Islet precursor cell (in vitro differentiated cells): ENCODE data around the gene SLC25A51.
"Not testable (repeated sequence)": the region's sequence is repeated elsewhere in the genome, so short reads cannot be mapped to it uniquely, and the experiment has no call there.

Experiments used
- DNase-seq: peaks from one replicate; pipeline ENCODE4 v3.0.0-alpha.2; 2018

Gene SLC25A51

GRCh38 chr9:37919246-37919955 is 15.5 kb upstream of the SLC25A51 start:
- peak; percentile 43 for DNase-seq

GRCh38 chr9:37918665-37919170 is 14.8 kb upstream of the SLC25A51 start:
- DNase-seq, result peak; percentile 37

DNA sequence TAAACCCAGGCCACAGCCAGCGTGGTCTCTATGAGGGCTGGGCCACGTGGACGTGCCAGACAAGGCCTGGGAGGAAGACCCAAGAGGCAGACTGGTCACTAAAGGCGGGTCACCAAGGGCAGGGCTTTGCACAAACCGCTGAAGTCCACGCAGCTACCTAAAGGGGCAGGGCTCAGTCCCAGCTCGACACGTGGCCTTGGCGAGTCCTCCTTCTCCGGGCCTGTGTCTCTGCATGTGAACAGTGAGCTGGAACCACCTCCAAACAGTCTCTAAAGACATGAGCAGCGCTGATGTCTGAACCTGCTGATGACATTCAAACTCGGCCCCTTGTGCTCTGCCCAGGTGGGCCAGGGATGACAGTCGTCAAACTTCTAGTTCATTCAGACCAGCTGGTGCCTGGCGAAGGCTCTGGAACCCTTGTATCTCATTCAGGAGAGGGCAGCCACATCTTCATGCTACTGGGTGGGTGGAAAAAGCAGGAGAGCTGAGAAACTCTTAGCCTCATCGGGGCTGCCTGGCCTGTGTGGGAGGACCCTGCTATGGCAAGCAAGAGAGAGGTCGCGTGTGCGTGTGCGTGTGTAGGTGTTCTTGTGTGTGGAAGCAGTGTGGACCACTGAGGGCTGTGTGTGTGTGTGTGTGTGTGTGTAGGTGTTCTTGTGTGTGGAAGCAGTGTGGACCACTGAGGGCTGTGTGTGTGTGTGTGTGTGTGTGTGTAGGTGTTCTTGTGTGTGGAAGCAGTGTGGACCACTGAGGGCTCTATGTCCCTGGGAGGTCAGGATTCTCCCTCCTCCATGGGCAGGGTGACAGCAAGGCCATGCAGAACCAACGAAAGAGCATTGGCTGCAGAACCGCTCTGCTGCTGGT is 14.1 kb upstream of the SLC25A51 start:
- peak; percentile 41 for DNase-seq

GRCh38 chr9:37917313-37917731 is 13.4 kb upstream of the SLC25A51 start:
- DNase-seq, result peak; percentile 32

- no peak for DNase-seq
Observed at GRCh38 chr9:37916471-37917312, 12.8 kb upstream of the SLC25A51 start.

- peak; percentile 47 for DNase-seq
Observed at GRCh38 chr9:37915911-37916470, 12.1 kb upstream of the SLC25A51 start.

DNA sequence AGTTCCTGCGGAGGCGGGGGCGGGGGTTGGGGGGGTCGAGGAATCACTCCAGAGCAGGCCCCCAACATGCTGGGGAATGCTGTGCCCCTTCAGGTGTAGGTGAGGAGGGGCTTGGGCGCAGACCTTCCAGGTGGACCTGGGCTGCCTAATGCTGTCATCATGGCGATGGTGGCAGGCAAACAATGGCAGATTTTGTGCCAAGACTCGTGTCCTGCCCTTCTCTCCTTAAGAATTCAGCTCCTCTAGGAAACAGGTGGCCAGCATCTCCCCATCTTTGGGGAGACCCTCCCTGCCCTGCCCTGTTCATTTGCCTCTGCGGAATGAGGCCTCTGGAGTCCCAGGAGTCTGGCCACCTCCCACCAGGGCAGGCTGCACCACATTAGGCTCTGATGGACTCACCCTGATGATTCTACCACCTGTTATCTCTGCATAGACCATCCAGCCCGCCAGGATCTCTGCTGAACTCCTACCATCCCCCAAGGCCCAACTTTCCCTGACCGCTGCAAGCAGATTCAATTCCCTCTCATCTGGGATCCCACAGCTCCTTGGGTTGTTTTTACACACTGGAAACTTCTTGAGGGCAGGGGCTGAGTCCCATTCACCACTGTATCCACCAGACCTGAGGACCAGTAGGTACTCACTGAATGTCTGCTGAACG is 10.9 kb upstream of the SLC25A51 start:
- peak; percentile 50 for DNase-seq

DNA sequence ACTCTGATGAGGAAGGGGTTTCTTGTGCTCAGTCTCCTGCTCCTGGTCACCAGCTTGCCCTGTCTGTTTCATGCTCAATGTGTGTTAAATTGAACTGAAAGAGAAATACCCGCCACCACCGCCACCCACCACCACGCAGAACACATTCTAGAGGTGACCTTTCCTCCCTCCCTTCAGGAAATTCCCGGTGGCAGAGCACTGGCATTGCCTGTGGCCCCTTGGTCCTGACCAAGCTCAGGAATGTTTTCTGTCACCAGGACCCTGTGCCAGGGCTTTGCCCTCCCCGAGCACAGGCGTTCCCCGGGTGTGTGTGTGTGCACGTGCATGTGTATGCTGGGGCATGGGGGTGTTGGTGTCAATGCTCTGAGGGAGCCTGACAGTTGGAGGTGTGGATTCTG is 10.2 kb upstream of the SLC25A51 start:
- DNase-seq, result peak; percentile 51

- DNase-seq, result peak; percentile 95
Observed at GRCh38 chr9:37913480-37914153, 9.7 kb upstream of the SLC25A51 start.

- DNase-seq, result no peak
Observed at GRCh38 chr9:37911271-37911681, 7.3 kb upstream of the SLC25A51 start.

GRCh38 chr9:37910271-37910670 is 6.3 kb upstream of the SLC25A51 start:
- no peak for DNase-seq

DNA sequence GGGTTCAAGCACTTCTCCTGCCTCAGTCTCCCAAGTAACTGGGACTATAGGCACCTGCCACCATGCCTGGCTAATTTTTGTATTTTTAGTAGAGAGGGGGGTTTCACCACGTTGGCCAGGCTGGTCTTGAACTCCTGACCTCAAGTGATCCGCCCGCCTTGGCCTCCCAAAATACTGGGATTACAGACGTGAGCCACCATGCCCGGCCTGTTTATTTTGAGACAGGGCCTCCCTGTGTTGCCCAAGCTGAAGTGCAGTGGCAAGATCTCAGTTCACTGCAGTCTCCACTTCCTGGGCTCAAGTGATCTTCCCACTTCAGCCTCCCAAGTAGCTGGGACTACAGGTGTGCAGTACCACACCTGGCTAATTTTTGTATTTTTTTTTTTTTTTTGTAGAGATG is 5.9 kb upstream of the SLC25A51 start:
- DNase-seq, result not testable (repeated sequence)

- peak; percentile 28 for DNase-seq
Observed at GRCh38 chr9:37909326-37909725, 5.4 kb upstream of the SLC25A51 start.

- peak; percentile 41 for DNase-seq
Observed at GRCh38 chr9:37908698-37909186, 4.8 kb upstream of the SLC25A51 start.

GRCh38 chr9:37908283-37908682 is 4.4 kb upstream of the SLC25A51 start:
- peak; percentile 72 for DNase-seq

- DNase-seq, result peak; percentile 51
Observed at GRCh38 chr9:37906312-37907239, 2.6 kb upstream of the SLC25A51 start.

GRCh38 chr9:37905776-37906175 is 1.8 kb upstream of the SLC25A51 start:
- no peak for DNase-seq

GRCh38 chr9:37905131-37905505 is 1.2 kb upstream of the SLC25A51 start:
- DNase-seq, result peak; percentile 53

GRCh38 chr9:37904445-37905130 is 661 bp upstream of the SLC25A51 start:
- peak; percentile 54 for DNase-seq
